Measurements from ENCODE around the gene DOCK4. TPM values are rescaled to one million over a fixed set of nuclear protein-coding genes. Genes with fewer than 3 reads are reported as not detected.

DOCK4 gene
- total RNA-seq, 4 donors from 2014 or later: 8.2 to 9.0 (median 8.6) TPM

- DNase-seq (ENCODE audit: low spot score in 2 of 2): no peak
- intact Hi-C loops (cut with DNase I; ENCODE audit: low total_unique reads): no loop called here
- 53 to 62% methylated on average over 9 of the region's 9 CpGs for WGBS, 2 donors
- H3K4me3 ChIP-seq (ENCODE audit: low read depth, poor library complexity, severe bottlenecking): no peak overlapping the region
- TF ChIP-seq POLR2A (IDR thresholded peaks at IDR 0.05) (no peak), CTCF (IDR thresholded peaks at IDR 0.05) (no peak)
Measured at GRCh38 chr7:112118581-112119566, 87.3 kb downstream of the DOCK4 start.

GRCh38 chr7:112116894-112117293 is 89.3 kb downstream of the DOCK4 start:
- H3K4me3 ChIP-seq (ENCODE audit: low read depth, poor library complexity, severe bottlenecking): no peak overlapping the region
- DNase-seq (ENCODE audit: low spot score in 2 of 2): no peak
- intact Hi-C loops (cut with DNase I; ENCODE audit: low total_unique reads): no loop called here
- WGBS, 2 donors: 93 to 95% methylated on average over 1 of the region's 1 CpG
- no peak for TF ChIP-seq POLR2A (IDR thresholded peaks at IDR 0.05)
- TF ChIP-seq CTCF (IDR thresholded peaks at IDR 0.05): no peak

- DNase-seq (ENCODE audit: low spot score in 2 of 2): no peak
- no peak overlapping the region for H3K4me3 ChIP-seq (ENCODE audit: low read depth, poor library complexity, severe bottlenecking)
- WGBS, 2 donors: 96 to 98% methylated on average over 2 of the region's 2 CpGs
- intact Hi-C loops (cut with DNase I; ENCODE audit: low total_unique reads): no loop called here
- TF ChIP-seq POLR2A (IDR thresholded peaks at IDR 0.05) (no peak), CTCF (IDR thresholded peaks at IDR 0.05) (no peak)
Measured at GRCh38 chr7:112116358-112116757, 89.8 kb downstream of the DOCK4 start.

GRCh38 chr7:112115880-112116279 is 90.3 kb downstream of the DOCK4 start:
- no peak for DNase-seq (ENCODE audit: low spot score in 2 of 2)
- 92 to 97% methylated on average over 1 of the region's 1 CpG for WGBS, 2 donors
- TF ChIP-seq CTCF (IDR thresholded peaks at IDR 0.05) (no peak), POLR2A (IDR thresholded peaks at IDR 0.05) (no peak)
- intact Hi-C loops (cut with DNase I; ENCODE audit: low total_unique reads): no loop called here
- H3K4me3 ChIP-seq (ENCODE audit: low read depth, poor library complexity, severe bottlenecking): no peak overlapping the region

- no peak overlapping the region for H3K4me3 ChIP-seq (ENCODE audit: low read depth, poor library complexity, severe bottlenecking)
- TF ChIP-seq CTCF (IDR thresholded peaks at IDR 0.05) (no peak), POLR2A (IDR thresholded peaks at IDR 0.05) (no peak)
- intact Hi-C loops (cut with DNase I; ENCODE audit: low total_unique reads): no loop called here
- WGBS, 2 donors: 90 to 100% methylated on average over 1 of the region's 1 CpG
- no peak for DNase-seq (ENCODE audit: low spot score in 2 of 2)
Measured at GRCh38 chr7:112113913-112114575, 92.2 kb downstream of the DOCK4 start.
